PFSK-1 (cell line): ENCODE data around the gene SH3BGRL3.

ENCODE experiments used
- POLR2AphosphoS5 ChIP-seq: IDR thresholded peaks from 2 replicates; pipeline ENCODE4 v1.6.1; 2012; ENCODE audit warnings: low read depth, mild to moderate bottlenecking, control low read depth, low read length, moderate library complexity
- SIN3A ChIP-seq: IDR thresholded peaks from 2 replicates; pipeline ENCODE4 v1.6.1; 2012; ENCODE audit warnings: mild to moderate bottlenecking, low read length, moderate library complexity, borderline replicate concordance; ENCODE audit not compliant: insufficient read depth
- TAF1 ChIP-seq: IDR thresholded peaks from 2 replicates; pipeline ENCODE4 v1.6.1; 2012; ENCODE audit warnings: low read length, control low read depth, borderline replicate concordance; ENCODE audit not compliant: insufficient read depth

DNA sequence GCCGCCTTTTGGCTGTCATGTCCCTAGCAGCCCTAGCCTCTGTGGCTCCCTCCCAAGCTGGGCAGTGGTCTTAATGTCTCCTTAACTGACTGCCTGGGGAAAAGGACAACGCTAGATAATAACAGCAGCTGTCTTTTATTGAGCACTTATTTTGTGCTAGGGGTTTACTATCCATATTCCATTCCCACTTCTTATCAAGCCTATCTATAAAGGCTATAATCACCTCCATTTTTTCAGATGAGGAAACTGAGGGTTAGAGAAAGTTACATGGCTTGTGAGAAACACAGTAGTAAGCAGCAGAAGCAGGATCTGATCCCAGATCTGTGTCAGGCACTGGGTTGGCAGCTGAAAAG lies 6.2 kb downstream of the SH3BGRL3 start:
- no peak for TF ChIP-seq POLR2AphosphoS5
- TF ChIP-seq TAF1: no peak
- no peak for TF ChIP-seq SIN3A
